HepG2 (cell line): ENCODE data around the gene MED15. TPM values are rescaled to one million over a fixed set of nuclear protein-coding genes. Genes with fewer than 3 reads are reported as not detected.

ENCODE experiments used
- ATAC-seq: fragments of 200-7000 bp; cut with Tn5 transposase; 3 replicates; pipeline ENCODE4 v1.9.1; 2020; ENCODE audit warnings: mild to moderate bottlenecking, moderate library complexity
- BruUV-seq: library from RNA; stranded (reverse); fragments of 400-500 nt; replicated peaks from 2 replicates; lab custom pipeline; 2021; lab: Mats Ljungman, UMichigan
- CTCF ChIA-PET: fragments of 300-600 bp; formaldehyde crosslinking; extraction: SDS; loops from one replicate; lab custom pipeline; 2021; ENCODE audit warnings: low total read pairs, inconsistent platforms, low intra/inter-chr PET ratio; lab: Yijun Ruan, JAX
- POLR2A ChIA-PET: fragments of 350-600 bp; sonication (Branson Sonifier 250); formaldehyde crosslinking; loops from one replicate; lab custom pipeline; 2020; ENCODE audit warnings: antibody characterized with exemption, inconsistent platforms; lab: Yijun Ruan, JAX
- DNase-seq: peaks from one replicate; pipeline ENCODE4 v3.0.0-alpha.2; 2015; ENCODE audit warnings: low spot score
- FAIRE-seq: peaks from 3 replicates; lab custom pipeline; 2011; peaks lifted over from hg19 to GRCh38; lab: Jason Lieb, UNC
- H2AFZ ChIP-seq: one replicate; pipeline ENCODE4 v1.6.1; 2011; ENCODE audit warnings: low read length, inconsistent platforms
- H3K27ac ChIP-seq: fragments of 300-600 bp; 3 replicates; pipeline ENCODE4 v1.8.0; 2011; ENCODE audit warnings: mixed run types, mild to moderate bottlenecking, mixed read lengths, low read length, inconsistent platforms; ENCODE audit not compliant: insufficient read depth; ENCODE audit errors: extremely low read length
- H3K27me3 ChIP-seq, 2 experiments: fragments of 200-600 bp in 1 of 2; 2 replicates in 1 of 2; 3 replicates in 1 of 2; pipeline versions ENCODE4 v1.6.0 to v1.8.0; 2011; ENCODE audit warnings: low read length in 2 of 2, mild to moderate bottlenecking in 2 of 2, moderate library complexity in 2 of 2, inconsistent platforms in 1 of 2; ENCODE audit not compliant: insufficient read depth in 2 of 2, control insufficient read depth in 1 of 2
- H3K36me3 ChIP-seq, 2 experiments: fragments of 200-600 bp in 1 of 2; replicated peaks in 1 of 2; 2 replicates in 1 of 2; 3 replicates in 1 of 2; pipeline versions ENCODE4 v1.5.1 to v1.8.0; 2011; ENCODE audit warnings: low read length in 2 of 2, inconsistent platforms in 1 of 2; ENCODE audit not compliant: insufficient read depth in 2 of 2, control insufficient read depth in 1 of 2
- H3K4me1 ChIP-seq: 2 replicates; pipeline ENCODE4 v1.5.1; 2012; ENCODE audit warnings: low read length, inconsistent platforms; ENCODE audit not compliant: insufficient read depth
- H3K4me2 ChIP-seq: 2 replicates; pipeline ENCODE4 v1.6.0; 2011; ENCODE audit warnings: low read depth, low read length, inconsistent platforms
- H3K4me3 ChIP-seq, 3 experiments: fragments of 200-600 bp in 1 of 3; sonication (generic), shearing (Covaris generic) in 1 of 3; replicated peaks in 1 of 3; 2 replicates each; pipeline ENCODE4 v1.5.1; 2011 to 2016; ENCODE audit warnings: low read length in 3 of 3, inconsistent platforms in 2 of 3, low read depth in 2 of 3, mild to moderate bottlenecking in 2 of 3, control low read depth in 1 of 3, mixed read lengths in 1 of 3; ENCODE audit not compliant: insufficient read depth in 1 of 3
- H3K79me2 ChIP-seq: one replicate; pipeline ENCODE4 v1.6.1; 2011; ENCODE audit warnings: low read length, inconsistent platforms; ENCODE audit not compliant: insufficient read depth
- H3K9ac ChIP-seq: 2 replicates; pipeline ENCODE4 v1.6.0; 2011; ENCODE audit warnings: mild to moderate bottlenecking, low read depth, low read length, inconsistent platforms; ENCODE audit not compliant: insufficient read depth
- H3K9me3 ChIP-seq: 2 replicates; pipeline ENCODE4 v1.5.1; 2012; ENCODE audit warnings: mild to moderate bottlenecking, low read length
- H4K20me1 ChIP-seq: 2 replicates; pipeline ENCODE4 v1.6.0; 2011; ENCODE audit warnings: inconsistent platforms, mild to moderate bottlenecking, low read length, moderate library complexity; ENCODE audit not compliant: insufficient read depth
- FLYWCH1 ChIP-seq: sonication (generic); formaldehyde crosslinking; IDR thresholded peaks from 2 replicates; pipeline ENCODE4 v1.8.1; 2023; ENCODE audit warnings: mild to moderate bottlenecking, missing genetic modification reagents
- FOXA1 ChIP-seq, 2 experiments: fragments of 450-650 bp in 1 of 2; sonication (generic) in 1 of 2; formaldehyde crosslinking in 1 of 2; IDR thresholded peaks; 2 replicates each; pipeline versions ENCODE4 v1.4.0 to v1.6.1; 2016 to 2020; ENCODE audit warnings: missing genetic modification reagents in 1 of 2
- FOXC1 ChIP-seq: sonication (generic); formaldehyde crosslinking; IDR thresholded peaks from 2 replicates; pipeline ENCODE4 v1.8.0; 2022; ENCODE audit warnings: mild to moderate bottlenecking, missing genetic modification reagents, borderline replicate concordance
- HDAC2 ChIP-seq: sonication (generic); formaldehyde crosslinking; IDR thresholded peaks from 2 replicates; pipeline ENCODE4 v1.4.0; 2020; ENCODE audit warnings: missing genetic modification reagents
- NFIB ChIP-seq: sonication (generic); formaldehyde crosslinking; IDR thresholded peaks from 2 replicates; pipeline ENCODE4 v1.9.0; 2021; ENCODE audit warnings: missing genetic modification reagents, mild to moderate bottlenecking, borderline replicate concordance
- ZNF264 ChIP-seq: sonication (generic); formaldehyde crosslinking; IDR thresholded peaks from 2 replicates; pipeline ENCODE4 v1.4.0; 2020; ENCODE audit warnings: missing genetic modification reagents
- ZNF781 ChIP-seq: sonication (generic); formaldehyde crosslinking; IDR thresholded peaks from 2 replicates; pipeline ENCODE4 v1.5.1; 2020; ENCODE audit warnings: borderline replicate concordance, mild to moderate bottlenecking, missing genetic modification reagents; ENCODE audit errors: not compliant biosample characterization
- WGBS: methylation state at CpG from one replicate; pipeline ENCODE4 v1.1.6; 2017; ENCODE audit warnings: low lambda C conversion rate; 5-methylcytosine and 5-hydroxymethylcytosine counted together
- in situ Hi-C: cut with HindIII; loops from 2 replicates; pipeline ENCODE4 v1.10.0; 2017; ENCODE audit warnings: low pct_unique_long_range_greater_than_20kb; ENCODE audit not compliant: extremely low pct_ligation_motif_present
- intact Hi-C: fragments of 100-400 bp; cut with micrococcal nuclease; formaldehyde crosslinking; loops from one replicate; pipeline ENCODE4 v1.10.0; 2022; ENCODE audit not compliant: unreplicated experiment
- polyA plus RNA-seq, 8 experiments: library from polyadenylated mRNA; depleted of rRNA in 3 of 8; stranded (reverse) in 7 of 8; unstranded in 1 of 8; fragments of >200 nt; fragmentation: Illumina TruSeq in 4 of 8; extraction: Trizol in 4 of 8; gene quantifications; 2 replicates each; pipeline versions ENCODE4 v1.2.1 to v1.2.3, GENCODE V29; 2011 to 2016; ENCODE audit warnings: low read depth in 4 of 8, missing spikeins in 1 of 8, mixed read lengths in 1 of 8; ENCODE audit not compliant: insufficient read depth in 1 of 8
- total RNA-seq, 5 experiments: library from RNA; depleted of rRNA; stranded (reverse); fragments of >200 nt; fragmentation: Illumina TruSeq; extraction: Trizol; gene quantifications; 2 replicates each; pipeline ENCODE4 v1.2.3, GENCODE V29; 2016; ENCODE audit warnings: low read depth in 1 of 5
- TF ChIP-seq, protein P1 (sequence below): sonication (generic); formaldehyde crosslinking; IDR thresholded peaks from 2 replicates; pipeline ENCODE4 v1.5.0; 2020; ENCODE audit warnings: missing genetic modification reagents, mild to moderate bottlenecking, borderline replicate concordance

MED15 gene
- total and polyA plus RNA-seq, 2 of the 13 experiments (the other 11 are each of a cell fraction or from before 2014, with no cell fraction given), result 14.3 to 27.0 TPM

GRCh38 chr22:20459862-20460261, 47.5 kb upstream of the MED15 start:
- Histone ChIP-seq H2AFZ (no peak overlapping the region), H4K20me1 (no peaks in the 10 kb centered on the region), H3K4me2 (no peak overlapping the region), H3K27ac (no peak overlapping the region), H3K79me2 (no peaks in the 10 kb centered on the region), H3K36me3 (peaks cover 1 to 7% of the 10 kb centered on the region in 2 experiments; a peak in 2 of 5 replicates), H3K9ac (no peak overlapping the region), H3K9me3 (no peaks in the 10 kb centered on the region), H3K27me3 (no peaks in the 10 kb centered on the region), H3K4me1 (no peaks in the 10 kb centered on the region), H3K4me3 (no peak overlapping the region)
- FAIRE-seq (no peak), DNase-seq (no peak), ATAC-seq (no peak)
- WGBS, result 97% methylated on average over 4 of the region's 4 CpGs
- intact Hi-C loops, result no loop called here
- CTCF ChIA-PET, result no interaction called here
- BruUV-seq, result no TSS peak
- POLR2A ChIA-PET, result no interaction called here
- in situ Hi-C loops, result loop anchor here (5.0 kb wide), 1 partner anchor 38 kb away; no protein-coding TSS in a partner anchor
- TF ChIP-seq ZNF264 (CRISPR knock-in tag) (no peak), FOXC1 (CRISPR knock-in tag) (no peak), NFIB (CRISPR knock-in tag) (no peak), HDAC2 (CRISPR knock-in tag) (no peak), ZNF781 (no peak), FOXA1 (IDR thresholded peaks at IDR 0.05) (no peak), FOXA1 (CRISPR knock-in tag; IDR thresholded peaks at IDR 0.05) (no peak), FLYWCH1 (no peak)
- TF ChIP-seq, protein P1, sequence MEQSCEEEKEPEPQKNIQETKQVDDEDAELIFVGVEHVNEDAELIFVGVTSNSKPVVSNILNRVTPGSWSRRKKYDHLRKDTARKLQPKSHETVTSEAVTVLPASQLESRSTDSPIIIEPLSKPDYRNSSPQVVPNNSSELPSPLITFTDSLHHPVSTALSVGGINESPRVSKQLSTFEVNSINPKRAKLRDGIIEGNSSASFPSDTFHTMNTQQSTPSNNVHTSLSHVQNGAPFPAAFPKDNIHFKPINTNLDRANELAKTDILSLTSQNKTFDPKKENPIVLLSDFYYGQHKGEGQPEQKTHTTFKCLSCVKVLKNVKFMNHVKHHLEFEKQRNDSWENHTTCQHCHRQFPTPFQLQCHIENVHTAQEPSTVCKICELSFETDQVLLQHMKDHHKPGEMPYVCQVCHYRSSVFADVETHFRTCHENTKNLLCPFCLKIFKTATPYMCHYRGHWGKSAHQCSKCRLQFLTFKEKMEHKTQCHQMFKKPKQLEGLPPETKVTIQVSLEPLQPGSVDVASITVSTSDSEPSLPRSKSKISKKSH, result no peak
